ENCODE data around the gene VWC2L.

Gene VWC2L

DNA sequence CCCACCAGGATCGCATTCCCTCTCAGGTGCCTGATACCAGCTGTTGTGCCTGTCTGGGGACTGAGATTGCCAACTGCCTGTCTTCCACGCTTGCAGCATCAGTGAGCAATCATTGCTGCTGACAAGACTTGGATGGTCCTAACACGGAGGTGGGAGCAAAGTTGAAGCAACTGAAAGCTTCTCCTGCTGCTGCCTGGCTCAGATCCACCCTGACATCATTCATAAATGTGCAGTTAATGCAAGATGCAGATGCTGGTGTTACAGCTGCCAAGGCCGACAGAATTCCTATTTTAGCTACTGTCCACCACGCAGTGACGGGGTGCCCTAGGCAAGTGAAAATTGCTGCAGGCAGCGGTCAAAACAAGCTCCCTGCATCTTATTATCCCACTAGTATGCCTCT, 131.4 kb downstream of the VWC2L start:
- no peak for DNase-seq (ENCODE audit: low spot score)

DNA sequence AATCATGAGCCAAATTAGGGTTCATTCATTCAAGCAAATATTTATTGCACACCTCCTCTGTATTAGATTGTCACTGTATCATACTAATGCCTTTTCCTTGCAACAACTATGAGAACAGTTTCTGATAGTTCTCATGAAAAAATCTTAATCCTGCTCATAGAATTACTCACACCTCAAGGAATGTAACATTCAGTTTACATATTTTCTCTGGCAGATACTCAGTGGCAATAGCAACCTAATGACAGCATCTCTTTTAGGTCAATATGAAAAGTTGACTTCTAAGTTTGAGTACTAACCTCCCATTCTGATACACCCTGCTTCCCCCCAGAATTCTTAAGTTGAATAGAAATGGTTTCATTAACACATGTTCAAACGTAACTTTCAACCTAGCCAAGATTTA, 132.0 kb downstream of the VWC2L start:
- DNase-seq (ENCODE audit: low spot score) = no peak

DNA sequence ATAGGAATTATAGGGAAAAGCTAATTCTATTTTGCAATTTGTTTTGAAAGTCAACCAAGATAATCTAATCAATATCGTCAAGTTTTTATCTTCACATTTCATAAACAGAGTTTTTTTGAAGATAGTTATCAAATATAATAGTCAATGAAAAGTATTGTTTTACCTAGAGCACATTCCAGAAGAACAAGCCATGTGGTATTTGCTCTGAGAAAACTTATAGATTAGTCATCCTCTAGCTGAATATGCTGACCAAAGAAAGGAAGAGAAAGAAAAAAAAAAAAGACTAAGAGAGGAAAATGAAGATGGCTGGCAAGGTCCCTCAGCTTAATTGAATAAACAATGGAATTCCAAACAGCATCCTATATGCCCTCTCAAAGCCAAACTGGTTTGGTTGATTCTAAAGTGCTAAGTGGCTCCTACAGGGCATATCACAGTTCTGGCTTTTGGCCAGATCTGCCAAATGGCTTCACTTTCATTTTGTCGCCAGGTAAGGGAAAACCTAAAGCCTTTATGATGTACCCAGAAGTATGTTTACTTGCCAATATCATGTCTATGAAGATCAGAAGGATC, 132.6 kb downstream of the VWC2L start:
- DNase-seq (ENCODE audit: low spot score) = no peak

DNA sequence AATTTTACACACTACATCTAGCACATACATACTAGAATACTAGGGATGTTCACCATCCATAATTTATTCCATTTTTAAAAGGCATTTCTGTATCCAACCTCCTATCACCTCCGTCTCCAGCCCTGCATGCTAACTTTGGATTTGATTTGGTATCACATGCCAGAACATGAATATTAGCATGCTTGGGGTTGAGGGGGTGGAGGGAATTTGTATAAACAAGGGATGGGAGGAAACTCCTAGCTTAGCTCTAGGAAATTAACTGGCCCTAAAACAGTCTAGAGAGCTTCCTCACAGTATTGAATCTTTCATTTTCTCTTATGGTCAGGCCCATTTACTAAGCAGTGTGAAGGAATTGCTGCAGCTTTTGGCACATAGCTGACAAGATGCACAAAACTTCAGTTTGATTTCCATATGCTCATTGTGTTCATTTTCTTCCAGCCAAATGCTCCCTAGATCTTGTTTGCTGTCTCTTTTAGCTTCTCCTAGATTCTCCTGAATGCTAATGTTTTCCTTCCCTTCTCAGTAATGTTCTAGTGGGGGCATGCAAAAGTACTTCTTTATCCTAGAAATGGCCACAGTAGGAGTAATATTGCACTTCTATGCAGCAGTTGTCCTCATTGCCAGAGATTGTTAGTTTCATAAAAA, 135.2 kb downstream of the VWC2L start:
- no peak for DNase-seq (ENCODE audit: low spot score)

DNA sequence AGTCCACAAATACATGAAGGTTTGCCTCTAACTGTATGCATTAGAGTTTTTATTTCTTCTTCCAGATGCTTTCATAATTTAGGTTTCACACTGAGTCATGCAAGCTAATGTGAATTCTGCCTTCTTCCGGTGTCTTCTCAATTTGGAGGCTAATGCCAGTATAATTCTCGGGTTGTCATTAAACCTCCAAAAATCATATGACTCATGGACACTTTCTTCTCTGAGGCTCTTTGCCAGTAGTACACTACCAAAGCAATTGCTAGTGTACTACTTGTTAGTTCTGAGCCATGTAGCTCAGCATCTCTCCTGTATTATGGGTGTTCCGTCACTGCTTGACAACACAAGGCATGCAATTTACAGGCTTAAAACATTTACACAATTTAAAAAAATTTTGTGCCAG, 137.1 kb downstream of the VWC2L start:
- DNase-seq (ENCODE audit: low spot score) = no peak

DNA sequence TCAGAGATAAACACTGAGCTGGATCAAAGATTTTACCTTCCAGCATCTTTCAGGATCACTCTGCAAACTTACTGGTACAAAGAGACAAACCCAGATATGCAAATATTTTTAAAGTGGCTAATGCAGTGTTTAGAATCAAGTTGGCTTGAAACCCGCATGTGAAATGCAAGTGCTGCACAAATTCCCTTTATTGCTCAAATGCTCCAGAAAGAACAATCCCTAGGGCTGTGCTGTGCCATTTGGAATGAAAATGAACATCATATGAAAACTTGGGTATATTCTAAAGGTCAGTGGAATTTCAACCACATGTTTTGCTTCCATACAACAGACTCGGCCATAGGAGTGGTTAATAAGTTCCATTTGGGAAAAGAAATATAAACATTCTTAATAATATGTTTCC, 139.1 kb downstream of the VWC2L start:
- no peak for DNase-seq (ENCODE audit: low spot score)

DNA sequence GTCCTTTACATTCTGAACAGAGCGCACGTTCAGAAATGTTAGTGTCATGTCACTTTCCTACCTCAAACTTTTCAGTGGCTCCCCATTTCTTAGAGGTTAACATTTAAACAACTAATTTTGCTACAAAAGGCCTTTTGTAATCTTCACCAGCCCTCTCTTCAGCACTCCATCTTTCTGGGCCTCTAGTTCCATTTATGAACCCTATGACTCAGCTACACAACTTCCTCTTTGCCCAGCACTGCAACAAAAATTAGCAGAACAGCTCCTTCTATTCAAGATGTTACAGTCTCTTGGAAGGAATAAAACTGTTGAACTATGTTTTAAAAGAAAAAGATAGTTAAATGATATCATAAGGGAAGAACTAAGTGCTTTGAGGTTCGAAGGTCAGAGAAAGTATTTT, 139.9 kb downstream of the VWC2L start:
- DNase-seq (ENCODE audit: low spot score) = no peak

DNA sequence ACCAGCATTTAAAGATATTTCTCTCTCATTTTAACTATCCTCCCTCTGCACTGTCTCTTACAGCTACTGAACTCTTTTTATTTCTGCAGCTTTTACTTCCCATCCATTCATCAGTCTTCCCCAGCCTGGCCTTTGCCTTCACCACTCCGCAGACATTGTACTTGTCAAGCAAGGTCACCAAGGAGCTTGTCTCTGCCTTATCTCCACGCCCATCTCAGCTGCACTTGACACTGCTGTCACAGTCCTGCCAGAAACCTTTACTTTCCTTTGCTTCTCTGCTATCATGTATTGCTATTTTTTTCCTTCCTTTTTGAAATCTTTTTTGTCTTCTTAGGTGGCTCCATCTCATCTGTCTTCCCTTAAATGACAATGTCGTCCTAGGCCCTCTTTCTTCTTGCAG, 147.0 kb downstream of the VWC2L start:
- DNase-seq (ENCODE audit: low spot score) = no peak

DNA sequence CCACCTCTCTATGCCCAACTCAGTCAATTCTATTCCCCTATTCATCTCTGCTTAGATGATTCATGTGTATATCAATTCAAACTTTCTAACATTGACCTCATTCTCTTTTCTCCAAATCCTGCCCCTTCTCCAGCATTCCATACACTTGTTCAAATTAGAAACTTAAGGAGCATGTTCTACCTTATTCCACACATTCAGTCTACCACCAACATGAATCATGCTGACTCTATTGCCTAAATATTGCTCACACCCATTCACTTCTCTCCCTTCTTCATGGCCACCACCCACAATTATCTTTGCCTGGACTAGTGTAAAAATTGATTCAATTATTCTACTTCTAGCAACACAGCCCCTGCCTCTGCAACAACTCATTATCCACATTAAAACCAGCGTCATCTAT, 147.5 kb downstream of the VWC2L start:
- no peak for DNase-seq (ENCODE audit: low spot score)

DNA sequence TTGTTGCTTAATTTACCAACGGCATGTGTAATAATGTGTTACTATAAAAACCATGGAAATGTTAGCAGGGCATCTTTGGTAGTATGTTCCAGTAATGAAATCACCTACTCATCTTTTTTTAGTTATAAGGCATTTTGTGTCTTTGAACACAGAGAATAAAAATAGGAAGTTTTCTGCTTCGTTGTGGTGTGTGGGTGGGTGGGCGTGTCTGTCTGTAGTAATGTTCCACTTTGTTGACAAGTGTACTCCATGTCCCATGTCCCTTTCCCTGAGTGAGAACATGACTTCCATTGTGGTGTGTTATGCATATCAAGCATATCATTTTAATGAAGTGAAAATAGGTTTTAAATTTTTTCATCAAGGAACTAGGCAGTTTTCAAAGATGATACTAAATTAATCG, 149.3 kb downstream of the VWC2L start:
- no peak for DNase-seq (ENCODE audit: low spot score)

DNA sequence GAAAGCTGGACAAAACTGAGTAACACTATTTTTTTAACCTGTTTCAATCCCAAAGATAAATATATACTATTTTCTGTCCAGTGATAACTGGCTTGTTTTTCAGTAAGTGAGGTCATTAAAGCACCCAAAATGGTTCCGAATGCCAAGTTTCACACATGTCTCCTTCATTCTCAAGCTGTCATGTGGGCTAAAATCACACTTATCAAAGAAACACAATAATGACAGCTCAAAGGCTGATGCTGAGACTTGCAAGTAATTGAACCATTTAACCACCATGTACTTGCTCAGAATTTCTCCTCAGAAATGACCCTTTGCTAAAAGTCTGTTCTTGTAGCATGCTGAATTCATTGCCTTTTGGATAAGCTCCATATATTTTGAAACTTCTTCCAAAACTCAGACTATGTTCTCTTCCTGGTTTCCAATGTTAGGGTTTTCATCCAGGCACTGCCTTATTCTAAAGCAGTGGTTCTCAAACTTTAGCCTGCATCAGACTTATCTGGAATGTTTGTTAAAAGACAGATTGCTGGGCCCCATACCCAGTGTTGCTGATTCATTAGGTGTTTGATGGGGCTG, 149.8 kb downstream of the VWC2L start:
- DNase-seq (ENCODE audit: low spot score) = no peak

DNA sequence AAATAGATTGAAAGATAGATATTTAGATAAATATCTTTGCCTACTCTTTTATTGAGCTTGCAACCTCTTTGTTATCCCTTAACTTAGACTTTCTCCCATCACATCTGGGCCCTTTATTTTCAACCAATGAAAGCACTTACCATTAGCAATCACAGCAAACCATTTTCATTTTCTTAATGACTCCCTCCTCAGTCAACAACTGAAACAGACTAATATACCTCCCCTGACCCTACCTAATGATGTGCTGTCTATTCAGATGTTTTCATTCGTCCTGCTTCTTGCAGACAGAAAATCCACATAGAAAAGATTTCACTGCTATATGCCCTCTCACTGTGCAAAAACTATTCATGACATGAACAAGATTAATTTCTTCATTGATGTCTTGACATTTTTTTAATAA, 154.4 kb downstream of the VWC2L start:
- DNase-seq (ENCODE audit: low spot score) = no peak

DNA sequence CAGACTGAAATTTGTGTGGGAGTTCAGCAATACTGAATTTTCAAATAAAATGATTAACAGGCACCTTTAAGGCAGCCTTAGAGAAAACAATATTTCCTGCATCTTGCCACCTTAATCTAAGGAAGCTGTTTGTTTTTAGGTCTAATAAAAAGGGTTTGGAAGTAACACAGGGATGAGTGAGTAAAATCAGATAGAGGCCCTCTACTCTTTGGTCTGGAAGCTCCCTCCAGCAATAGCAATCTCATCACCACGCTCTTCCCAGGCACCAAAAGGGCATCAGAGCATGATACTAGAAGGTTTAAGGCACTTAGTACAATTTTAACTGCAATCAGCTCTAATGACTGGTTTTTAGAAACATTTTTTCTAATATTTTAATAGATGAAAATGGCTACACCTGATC, 155.6 kb downstream of the VWC2L start:
- no peak for DNase-seq (ENCODE audit: low spot score)

DNA sequence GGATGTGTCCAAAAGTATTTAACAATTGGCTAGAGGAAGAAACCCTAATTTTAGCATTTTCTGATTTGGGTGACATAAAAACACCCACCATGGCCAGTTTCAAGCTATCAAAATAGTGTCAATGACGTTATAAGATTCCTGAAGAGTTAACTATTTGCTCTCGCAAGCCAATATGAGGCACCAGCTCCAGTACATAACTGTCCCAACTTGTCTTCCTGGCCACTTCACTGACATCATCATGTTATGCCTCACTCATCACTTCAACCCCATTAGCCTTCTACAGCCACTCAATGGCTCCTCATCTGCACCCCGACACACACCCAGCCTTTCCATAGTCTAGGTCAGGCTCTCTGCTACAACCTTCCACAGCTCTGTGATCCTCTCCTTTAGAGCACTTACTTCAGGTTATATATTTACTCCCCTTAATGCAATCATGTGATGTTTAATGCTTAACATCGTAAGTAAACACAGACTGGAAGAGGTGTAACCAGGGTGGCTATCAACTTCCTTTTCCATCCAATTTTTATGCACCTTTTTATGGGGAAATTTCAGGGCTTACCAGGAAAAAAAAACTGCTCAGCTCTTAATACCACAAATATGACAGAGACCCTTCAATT, 158.7 kb downstream of the VWC2L start:
- DNase-seq (ENCODE audit: low spot score) = no peak

DNA sequence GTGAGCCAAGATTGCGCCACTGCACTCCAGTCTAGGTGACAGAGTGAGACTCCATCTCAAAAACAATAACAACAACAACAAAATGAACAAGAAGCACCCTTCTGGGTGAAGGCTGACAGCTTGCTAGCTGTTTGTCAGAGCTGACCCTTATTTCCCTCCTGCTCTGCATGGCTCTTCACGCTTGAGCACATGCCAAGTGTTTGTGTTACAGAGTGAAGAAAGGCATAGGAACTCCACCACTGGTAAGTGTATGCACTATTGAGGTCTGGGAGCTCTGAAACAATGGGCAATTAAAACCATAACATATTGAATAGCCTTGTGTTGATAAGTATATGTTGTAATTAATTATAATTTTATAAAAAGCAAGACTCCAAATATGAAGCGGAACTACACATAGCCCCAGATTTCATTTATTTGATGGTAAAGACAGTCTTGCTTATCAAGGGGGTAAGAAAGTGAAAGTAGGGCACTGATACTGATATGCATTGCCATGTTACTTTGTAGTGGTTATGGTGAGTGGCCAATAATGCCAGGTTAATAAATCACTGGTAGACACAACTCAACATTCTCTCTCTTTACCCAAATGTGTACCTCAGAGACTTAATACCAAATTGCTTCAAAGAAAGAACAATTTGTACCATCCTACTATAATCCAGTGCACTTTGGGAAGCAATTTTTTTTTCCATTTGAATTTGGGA, 163.4 kb downstream of the VWC2L start:
- DNase-seq (ENCODE audit: low spot score) = no peak

DNA sequence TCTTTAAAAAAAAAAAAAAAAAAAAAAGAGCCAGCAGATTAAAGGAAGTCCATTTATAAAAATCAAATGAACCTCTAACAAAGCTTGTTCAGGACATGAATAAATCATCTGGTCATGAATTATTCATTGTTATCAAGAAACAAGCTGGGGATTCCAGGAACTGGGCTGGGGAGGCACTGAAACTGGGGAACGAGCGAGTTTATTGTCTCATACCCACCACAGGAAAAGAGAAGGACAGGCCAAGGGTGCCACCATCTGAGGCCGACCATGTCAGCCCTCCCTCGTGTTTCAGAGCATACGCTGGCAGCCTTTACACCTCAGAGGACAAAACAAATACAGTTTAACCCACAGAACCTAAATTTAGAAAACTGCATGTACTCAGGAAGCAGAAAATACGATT, 164.2 kb downstream of the VWC2L start:
- DNase-seq (ENCODE audit: low spot score) = no peak

DNA sequence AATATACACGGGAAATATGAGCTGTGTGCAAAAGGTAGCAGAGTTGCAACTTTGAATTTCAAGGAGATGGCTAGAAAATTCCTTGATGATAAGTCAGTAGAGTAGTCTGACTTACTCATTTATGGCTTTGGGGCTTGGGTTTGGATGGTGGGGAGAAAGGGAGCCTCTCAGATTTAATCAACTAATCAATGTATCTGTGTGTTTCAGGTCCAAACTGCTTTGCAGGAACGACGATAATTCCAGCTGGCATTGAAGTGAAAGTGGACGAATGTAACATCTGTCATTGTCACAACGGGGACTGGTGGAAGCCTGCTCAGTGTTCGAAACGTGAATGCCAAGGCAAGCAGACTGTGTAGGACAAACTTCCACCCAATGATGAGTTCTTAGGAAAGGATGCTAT, 164.6 kb downstream of the VWC2L start:
- no peak for DNase-seq (ENCODE audit: low spot score)

DNA sequence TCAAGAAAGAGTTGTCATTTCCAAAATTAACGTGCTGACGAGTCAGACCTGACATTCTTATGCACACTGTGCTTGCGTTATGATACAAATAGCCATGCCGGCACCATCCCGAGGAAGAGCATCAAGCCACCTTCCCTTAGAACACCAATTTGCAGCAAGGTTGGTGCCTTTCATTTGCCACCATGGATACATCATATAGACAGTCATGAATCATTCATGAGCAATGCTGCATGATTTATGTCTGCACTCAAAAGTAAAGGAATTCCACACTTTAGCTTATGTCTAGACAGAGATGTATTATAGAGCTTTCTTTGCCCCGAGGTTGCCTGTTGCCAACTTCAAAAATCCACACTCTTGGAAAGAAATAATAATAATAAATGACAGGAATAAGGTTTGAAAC, 166.9 kb downstream of the VWC2L start:
- no peak for DNase-seq (ENCODE audit: low spot score)

DNA sequence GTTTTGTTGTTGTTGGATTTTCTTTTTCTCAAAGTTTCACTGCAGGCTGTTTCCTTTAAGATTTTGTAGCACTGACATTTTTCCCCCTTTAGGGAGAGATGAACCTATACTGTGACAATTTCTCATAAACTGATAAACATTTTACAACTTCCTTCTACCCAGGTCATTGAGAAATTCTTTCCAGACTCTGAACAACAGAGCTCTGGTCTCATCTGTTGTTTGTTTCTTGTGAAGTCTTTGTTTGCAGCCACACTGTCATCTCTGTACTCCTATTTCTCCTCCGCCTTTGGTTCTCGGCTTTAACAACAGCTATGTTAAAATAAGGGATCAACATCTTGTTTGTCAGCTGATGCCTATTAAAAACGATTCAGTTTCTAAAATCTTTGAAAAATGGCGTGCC, 167.6 kb downstream of the VWC2L start:
- no peak for DNase-seq (ENCODE audit: low spot score)

DNA sequence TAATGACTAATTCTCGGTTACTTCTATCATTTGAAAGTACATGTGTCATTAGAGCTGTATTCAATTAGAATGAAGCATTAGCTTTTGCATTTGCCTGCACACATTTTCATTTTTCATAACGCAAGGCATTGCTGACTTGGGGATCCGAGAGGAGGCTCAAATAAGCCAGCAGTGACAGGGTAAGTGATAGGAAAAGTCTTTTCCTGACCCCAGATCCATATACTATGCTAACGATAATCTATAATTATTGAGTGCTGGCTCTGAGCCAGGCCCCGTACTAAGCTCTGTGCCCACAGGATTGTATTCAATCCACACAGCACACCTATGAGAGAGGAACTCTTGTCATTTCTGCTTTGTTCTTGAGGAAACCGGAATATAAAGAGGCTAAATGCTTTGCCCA, 168.2 kb downstream of the VWC2L start:
- DNase-seq (ENCODE audit: low spot score) = no peak

DNA sequence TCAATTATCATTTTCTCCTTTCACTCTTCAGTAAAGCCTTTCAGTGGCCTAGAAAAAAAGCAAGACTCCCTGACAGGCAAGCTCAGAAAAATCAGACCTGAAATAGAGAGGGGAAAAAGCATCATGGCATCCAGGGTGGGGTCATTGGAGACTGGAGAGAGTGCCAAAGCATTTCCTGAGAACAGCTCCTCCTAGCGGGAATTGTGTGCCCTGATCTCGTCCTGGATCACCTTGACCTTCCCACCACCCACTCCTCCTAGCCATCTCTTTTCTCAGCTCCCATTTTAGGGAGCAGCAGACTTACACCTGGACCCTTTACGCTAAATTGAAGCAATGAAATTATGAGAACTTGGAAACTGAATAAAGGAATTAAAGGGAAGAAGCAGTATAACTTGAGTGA, 176.6 kb downstream of the VWC2L start:
- peak; percentile 24 for DNase-seq (ENCODE audit: low spot score)

DNA sequence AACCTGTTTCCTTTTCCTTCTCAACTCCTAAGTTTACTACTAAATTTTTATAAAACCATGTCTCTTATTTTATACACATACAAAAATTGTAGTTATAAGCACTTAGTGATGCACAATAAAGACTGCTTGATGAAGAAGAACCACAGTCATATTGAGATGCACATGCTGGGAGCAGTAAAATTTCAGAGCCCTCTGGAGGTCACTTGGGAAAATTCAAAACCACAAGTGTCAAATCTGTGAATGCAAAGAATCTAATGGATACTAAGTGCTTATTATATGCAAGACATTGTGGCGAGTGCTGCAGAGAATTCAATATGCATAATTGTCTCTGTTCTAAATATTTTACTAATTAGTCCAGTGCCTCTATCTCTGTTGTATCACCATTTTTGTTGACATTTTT, 180.5 kb downstream of the VWC2L start:
- peak; percentile 6 for DNase-seq (ENCODE audit: low spot score)

DNA sequence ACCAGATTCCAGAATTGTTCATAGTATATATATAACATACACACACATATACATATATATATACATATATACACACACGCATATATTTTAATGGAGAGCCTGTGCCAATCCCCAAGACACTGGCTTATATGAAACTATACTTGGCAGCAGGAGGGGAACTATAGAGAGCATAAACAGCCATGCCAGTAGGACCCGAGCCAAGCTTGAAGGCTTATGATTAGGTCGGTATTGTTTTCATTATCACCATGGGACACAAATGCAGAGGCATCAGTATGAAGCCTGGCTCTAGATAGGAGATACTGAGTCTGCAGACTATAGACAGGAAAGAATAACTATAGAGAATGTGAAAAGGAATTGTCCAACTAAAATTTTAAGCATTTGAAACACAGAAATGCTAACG, 181.2 kb downstream of the VWC2L start:
- no peak for DNase-seq (ENCODE audit: low spot score)

Data from NAMALWA (cell line).